Measurements from ENCODE around the gene TOMM70. TPM values are rescaled to one million over a fixed set of nuclear protein-coding genes. Genes with fewer than 3 reads are reported as not detected.

TOMM70 gene
- total and polyA plus RNA-seq, 2 of the 4 experiments (the other 2 are of a cell fraction): 24.6 to 35.1 TPM

DNA sequence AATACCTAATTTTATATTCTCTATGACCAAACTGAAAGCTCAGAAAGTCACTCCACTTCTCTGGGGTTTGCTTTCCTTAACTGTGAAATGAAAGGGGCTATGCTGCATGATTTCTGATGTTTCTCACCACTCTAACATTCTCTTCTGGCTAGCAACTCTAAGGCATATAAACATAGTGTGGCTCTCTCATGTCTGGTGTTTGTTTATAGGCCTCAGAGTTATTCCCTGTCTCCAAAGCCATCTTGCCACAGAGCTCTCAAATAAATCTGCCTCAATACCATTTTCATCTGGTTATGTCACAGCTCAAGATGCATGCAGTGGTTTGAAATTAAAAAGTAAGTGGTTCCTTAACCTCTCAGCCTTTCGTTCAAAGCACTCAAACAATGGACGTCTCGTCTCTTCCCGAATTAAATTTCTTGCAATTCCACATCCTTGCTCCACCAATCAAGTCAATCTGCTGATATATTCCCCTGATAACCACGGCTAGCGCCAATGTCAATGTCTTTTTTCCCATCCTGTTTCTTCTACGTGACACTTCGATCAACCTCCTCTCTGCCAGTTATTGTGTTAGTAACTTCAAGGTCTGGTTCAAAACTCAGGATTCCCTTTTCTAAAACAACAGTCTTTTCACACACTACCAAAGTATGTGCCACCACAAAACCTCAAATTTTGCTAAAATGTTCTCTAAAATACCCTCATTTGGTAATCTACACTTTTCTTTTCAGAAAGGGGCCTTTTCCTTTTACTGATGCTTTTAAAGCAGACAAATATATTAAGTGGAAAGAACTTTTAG is 16.0 kb downstream of the TOMM70 start:
- Histone ChIP-seq H4K8ac (ENCODE audit: low read depth in 2 of 2, low read length in 2 of 2) (peak overlapping the region in 1 of 2 experiments; percentile 61; a peak in 3 of 4 replicates), H2BK20ac (ENCODE audit: low read depth, low read length) (peak overlapping the region; percentile 21; the same call in 1 of the 2 replicates), H3K23ac (ENCODE audit: low read depth, low read length) (peak overlapping the region; percentile 59), H3K18ac (ENCODE audit: low read depth, low read length) (peak overlapping the region; percentile 82; the same call in 1 of the 2 replicates), H3K4me2 (ENCODE audit: low read depth, low read length) (peak overlapping the region; percentile 54; the same call in 1 of the 2 replicates), H3K9ac (ENCODE audit: low read depth, low read length) (no peak overlapping the region), H3K56ac (ENCODE audit: extremely low read depth, insufficient read depth, low read length) (peak overlapping the region; percentile 56; the same call in 1 of the 2 replicates), H3K36me3 (ENCODE audit: control insufficient read depth, insufficient read depth, low read length) (peaks cover 9% of the 10 kb centered on the region), H2AFZ (replicated peaks; ENCODE audit: low read length, poor library complexity) (no peak overlapping the region), H2BK120ac (ENCODE audit: low read depth, low read length) (peak overlapping the region; percentile 41), H2BK5ac (ENCODE audit: low read depth, low read length, poor library complexity, severe bottlenecking) (peak overlapping the region; percentile 90), H3K27ac (ENCODE audit: insufficient read depth, low read length) (peak overlapping the region; percentile 39; the same call in 1 of the 2 replicates), H3K14ac (replicated peaks; ENCODE audit: low read depth, low read length) (peak overlapping the region; percentile 64), H2BK15ac (ENCODE audit: low read depth, low read length) (0 out of 3 replicates have a peak overlapping the region, but pooled peaks have one; percentile 15), H3K27me3 (ENCODE audit: control insufficient read depth, insufficient read depth, low read length) (no peaks in the 10 kb centered on the region), H4K5ac (ENCODE audit: low read depth, low read length) (peak overlapping the region; percentile 50; the same call in 1 of the 2 replicates), H2AK9ac (replicated peaks; ENCODE audit: low read depth, low read length, poor library complexity) (no peak overlapping the region), H3K4me1 (ENCODE audit: control insufficient read depth, insufficient read depth, low read length) (peaks cover 13% of the 10 kb centered on the region), H3K4ac (ENCODE audit: low read depth, low read length) (0 out of 2 replicates have a peak overlapping the region, but pooled peaks have one; percentile 31), H4K20me1 (ENCODE audit: insufficient read depth, low read length) (peaks cover 14% of the 10 kb centered on the region; the same call in 1 of the 2 replicates), H3K4me3 (ENCODE audit: insufficient read depth, low read depth, low read length) (no peak overlapping the region), H3K9me1 (ENCODE audit: insufficient read depth, low read length) (peaks cover 9% of the 10 kb centered on the region; the same call in 1 of the 2 replicates), H3K9me3 (ENCODE audit: control insufficient read depth, insufficient read depth, low read length) (0 out of 2 replicates have a peak, but pooled peaks cover 2% of the 10 kb centered on the region), H2AK5ac (ENCODE audit: low read depth, low read length) (no peak overlapping the region; the same call in 1 of the 2 replicates), H3K79me1 (ENCODE audit: low read depth in 1 of 2, low read length in 2 of 2) (peaks cover 22 to 46% of the 10 kb centered on the region in 2 experiments; a peak in 3 of 4 replicates), H4K91ac (ENCODE audit: insufficient read depth, low read depth, low read length) (peak overlapping the region; percentile 56; the same call in 1 of the 2 replicates)
- no TSS peak for BruUV-seq (replicated peaks)
- ATAC-seq (ENCODE audit: low read depth) (peak; percentile 77), DNase-seq (peak; percentile 82)
- 75% methylated on average over 3 of the region's 8 CpGs; no CpG with 5 or more reads in 1 of the 2 experiments for WGBS, 2 experiments (ENCODE audit: extremely low coverage in 2 of 2, insufficient read length in 1 of 2)
- TF ChIP-seq, protein P1, sequence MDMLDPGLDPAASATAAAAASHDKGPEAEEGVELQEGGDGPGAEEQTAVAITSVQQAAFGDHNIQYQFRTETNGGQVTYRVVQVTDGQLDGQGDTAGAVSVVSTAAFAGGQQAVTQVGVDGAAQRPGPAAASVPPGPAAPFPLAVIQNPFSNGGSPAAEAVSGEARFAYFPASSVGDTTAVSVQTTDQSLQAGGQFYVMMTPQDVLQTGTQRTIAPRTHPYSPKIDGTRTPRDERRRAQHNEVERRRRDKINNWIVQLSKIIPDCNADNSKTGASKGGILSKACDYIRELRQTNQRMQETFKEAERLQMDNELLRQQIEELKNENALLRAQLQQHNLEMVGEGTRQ (IDR thresholded peaks at IDR 0.05; ENCODE audit: low read depth, low read length): no peak
- TF ChIP-seq MAZ (IDR thresholded peaks at IDR 0.05; ENCODE audit: borderline replicate concordance, low read depth, low read length) (no peak), POLR2A (IDR thresholded peaks at IDR 0.05; ENCODE audit: low read depth, low read length) (no peak), FOS (IDR thresholded peaks at IDR 0.05; ENCODE audit: low read depth, low read length) (no peak), CHD1 (IDR thresholded peaks at IDR 0.05; ENCODE audit: low read depth, low read length) (no peak), RFX5 (IDR thresholded peaks at IDR 0.05; ENCODE audit: low read depth, low read length) (no peak), SMC3 (IDR thresholded peaks at IDR 0.05; ENCODE audit: low read depth, low read length) (no peak), MXI1 (IDR thresholded peaks at IDR 0.05; ENCODE audit: borderline replicate concordance, low read depth, low read length) (no peak), BHLHE40 (IDR thresholded peaks at IDR 0.05; ENCODE audit: low read depth, low read length) (no peak)
- TF ChIP-seq, protein P2, sequence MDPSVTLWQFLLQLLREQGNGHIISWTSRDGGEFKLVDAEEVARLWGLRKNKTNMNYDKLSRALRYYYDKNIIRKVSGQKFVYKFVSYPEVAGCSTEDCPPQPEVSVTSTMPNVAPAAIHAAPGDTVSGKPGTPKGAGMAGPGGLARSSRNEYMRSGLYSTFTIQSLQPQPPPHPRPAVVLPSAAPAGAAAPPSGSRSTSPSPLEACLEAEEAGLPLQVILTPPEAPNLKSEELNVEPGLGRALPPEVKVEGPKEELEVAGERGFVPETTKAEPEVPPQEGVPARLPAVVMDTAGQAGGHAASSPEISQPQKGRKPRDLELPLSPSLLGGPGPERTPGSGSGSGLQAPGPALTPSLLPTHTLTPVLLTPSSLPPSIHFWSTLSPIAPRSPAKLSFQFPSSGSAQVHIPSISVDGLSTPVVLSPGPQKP (IDR thresholded peaks at IDR 0.05; ENCODE audit: borderline replicate concordance, low read depth, low read length): no peak
- TF ChIP-seq, protein P3, sequence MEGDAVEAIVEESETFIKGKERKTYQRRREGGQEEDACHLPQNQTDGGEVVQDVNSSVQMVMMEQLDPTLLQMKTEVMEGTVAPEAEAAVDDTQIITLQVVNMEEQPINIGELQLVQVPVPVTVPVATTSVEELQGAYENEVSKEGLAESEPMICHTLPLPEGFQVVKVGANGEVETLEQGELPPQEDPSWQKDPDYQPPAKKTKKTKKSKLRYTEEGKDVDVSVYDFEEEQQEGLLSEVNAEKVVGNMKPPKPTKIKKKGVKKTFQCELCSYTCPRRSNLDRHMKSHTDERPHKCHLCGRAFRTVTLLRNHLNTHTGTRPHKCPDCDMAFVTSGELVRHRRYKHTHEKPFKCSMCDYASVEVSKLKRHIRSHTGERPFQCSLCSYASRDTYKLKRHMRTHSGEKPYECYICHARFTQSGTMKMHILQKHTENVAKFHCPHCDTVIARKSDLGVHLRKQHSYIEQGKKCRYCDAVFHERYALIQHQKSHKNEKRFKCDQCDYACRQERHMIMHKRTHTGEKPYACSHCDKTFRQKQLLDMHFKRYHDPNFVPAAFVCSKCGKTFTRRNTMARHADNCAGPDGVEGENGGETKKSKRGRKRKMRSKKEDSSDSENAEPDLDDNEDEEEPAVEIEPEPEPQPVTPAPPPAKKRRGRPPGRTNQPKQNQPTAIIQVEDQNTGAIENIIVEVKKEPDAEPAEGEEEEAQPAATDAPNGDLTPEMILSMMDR (conservative IDR thresholded peaks at IDR 0.05; ENCODE audit: low read depth, low read length): no peak
- dilution Hi-C loops (cut with HindIII; ENCODE audit: low sequenced_read_pairs, unreplicated experiment): no loop called here
- intact Hi-C loops (cut with micrococcal nuclease): loop anchor here (2.0 to 10.0 kb wide), 3 partner anchors 14 to 550 kb away; no protein-coding TSS in a partner anchor
- in situ Hi-C loops (cut with MboI; ENCODE audit: low sequenced_read_pairs): no loop called here
- CTCF ChIA-PET: interaction anchor here (1.2 to 1.4 kb wide), 2 partner anchors 16 to 50 kb away, joined by 3 read pairs; partner anchors contain the start of genes NIT2 and TOMM70
- POLR2A ChIA-PET (ENCODE audit: unreplicated experiment): interaction anchor here (0.6 to 1.0 kb wide), 2 partner anchors 16 to 107 kb away, joined by 4 to 10 read pairs; partner anchors contain the start of genes LNP1, TMEM45A and TOMM70

All from IMR-90 (cell line).